GM12872 (cell line): ENCODE measurements around the gene CNTN5.

ENCODE experiments used
- TF ChIP-seq, protein P1 (sequence below): IDR thresholded peaks from 3 replicates; pipeline ENCODE4 v1.5.1; 2011; ENCODE audit warnings: low read depth, mild to moderate bottlenecking, low read length, moderate library complexity; ENCODE audit not compliant: insufficient read depth

CNTN5 gene

DNA sequence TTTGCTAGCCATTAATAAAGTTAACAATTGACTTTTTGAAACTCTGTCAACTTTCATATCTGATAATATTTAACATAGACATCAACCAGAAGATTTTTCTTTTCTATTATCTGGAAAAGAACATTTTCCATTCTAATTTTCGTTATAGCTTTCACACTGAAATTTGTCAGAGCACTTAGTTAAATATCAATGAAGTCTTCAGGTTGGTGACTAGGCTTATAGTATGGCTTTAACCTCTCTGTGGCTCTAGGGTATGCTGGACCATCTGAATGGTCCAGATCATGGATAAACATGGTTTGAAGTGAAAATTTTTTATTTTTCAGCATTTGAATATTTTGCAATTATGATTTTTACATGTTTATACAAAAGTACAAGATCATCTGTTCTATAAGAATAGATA is 548.1 kb downstream of the CNTN5 start:
- TF ChIP-seq, protein P1, sequence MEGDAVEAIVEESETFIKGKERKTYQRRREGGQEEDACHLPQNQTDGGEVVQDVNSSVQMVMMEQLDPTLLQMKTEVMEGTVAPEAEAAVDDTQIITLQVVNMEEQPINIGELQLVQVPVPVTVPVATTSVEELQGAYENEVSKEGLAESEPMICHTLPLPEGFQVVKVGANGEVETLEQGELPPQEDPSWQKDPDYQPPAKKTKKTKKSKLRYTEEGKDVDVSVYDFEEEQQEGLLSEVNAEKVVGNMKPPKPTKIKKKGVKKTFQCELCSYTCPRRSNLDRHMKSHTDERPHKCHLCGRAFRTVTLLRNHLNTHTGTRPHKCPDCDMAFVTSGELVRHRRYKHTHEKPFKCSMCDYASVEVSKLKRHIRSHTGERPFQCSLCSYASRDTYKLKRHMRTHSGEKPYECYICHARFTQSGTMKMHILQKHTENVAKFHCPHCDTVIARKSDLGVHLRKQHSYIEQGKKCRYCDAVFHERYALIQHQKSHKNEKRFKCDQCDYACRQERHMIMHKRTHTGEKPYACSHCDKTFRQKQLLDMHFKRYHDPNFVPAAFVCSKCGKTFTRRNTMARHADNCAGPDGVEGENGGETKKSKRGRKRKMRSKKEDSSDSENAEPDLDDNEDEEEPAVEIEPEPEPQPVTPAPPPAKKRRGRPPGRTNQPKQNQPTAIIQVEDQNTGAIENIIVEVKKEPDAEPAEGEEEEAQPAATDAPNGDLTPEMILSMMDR: no peak

GRCh38 chr11:99571094-99571493 is 550.3 kb downstream of the CNTN5 start:
- TF ChIP-seq, protein P1: no peak

GRCh38 chr11:99584830-99585229 is 564.1 kb downstream of the CNTN5 start:
- TF ChIP-seq, protein P1: no peak

- TF ChIP-seq, protein P1: no peak
These were observed 564.9 kb downstream of the CNTN5 start for GRCh38 chr11:99585606-99586005.

GRCh38 chr11:99589771-99590170 is 569.0 kb downstream of the CNTN5 start:
- TF ChIP-seq, protein P1: no peak

DNA sequence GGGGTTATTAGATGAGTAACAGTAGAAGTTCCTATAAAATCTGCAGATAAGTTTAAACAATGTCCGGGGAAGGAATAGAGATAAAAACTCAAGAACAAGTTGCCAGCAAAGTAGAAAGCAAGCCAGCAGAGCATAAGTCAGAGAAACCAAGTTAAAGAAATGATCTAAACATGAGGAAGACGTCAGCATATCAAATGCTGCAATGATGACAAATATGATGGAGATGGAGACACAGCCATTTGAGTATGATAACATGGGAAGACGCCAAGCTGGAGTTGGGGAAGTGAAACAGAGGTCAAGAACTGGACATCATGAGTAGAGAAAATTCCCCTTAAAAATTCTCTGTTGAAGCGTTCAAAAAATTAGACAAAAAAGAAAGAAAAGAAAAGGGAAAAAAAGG is 571.5 kb downstream of the CNTN5 start:
- TF ChIP-seq, protein P1: no peak

DNA sequence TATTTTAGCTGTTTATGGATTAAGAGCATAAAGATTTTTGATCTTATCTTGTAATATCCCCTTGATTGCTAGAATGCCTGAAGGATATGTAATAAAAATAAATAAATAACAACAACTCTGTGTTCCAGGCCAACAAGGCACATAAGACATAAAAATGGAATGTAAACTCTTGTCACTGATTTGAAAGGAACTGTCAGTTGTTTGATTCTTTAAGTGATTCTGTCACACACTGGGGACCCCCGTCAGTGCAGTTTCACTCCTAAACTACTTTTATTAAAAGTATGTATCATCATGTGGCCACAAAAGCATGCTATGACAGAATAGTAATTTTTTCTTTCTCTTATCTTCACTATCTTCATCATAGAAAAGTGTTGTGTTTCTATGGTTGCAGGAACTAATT is 572.4 kb downstream of the CNTN5 start:
- TF ChIP-seq, protein P1: no peak

DNA sequence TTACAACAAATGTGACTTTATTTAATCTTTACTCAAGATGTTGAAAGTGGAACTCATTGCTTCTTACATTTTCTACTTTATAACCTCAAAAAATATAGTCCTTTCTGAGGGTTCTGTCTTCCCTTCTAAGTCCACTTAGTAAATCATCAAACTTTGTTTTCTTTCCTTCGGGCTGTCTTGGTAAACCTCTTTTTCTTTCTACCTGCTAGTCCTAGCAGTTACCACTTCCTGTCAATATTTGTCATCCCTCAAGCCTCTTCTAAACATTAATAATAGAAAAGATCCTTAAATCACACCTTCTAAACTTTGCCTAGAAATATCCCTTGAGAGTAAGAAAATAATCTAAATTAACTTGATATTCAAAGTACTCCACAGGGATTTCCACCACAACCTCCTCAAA is 580.4 kb downstream of the CNTN5 start:
- TF ChIP-seq, protein P1: no peak
